ENCODE measurements around the gene STYK1.

GRCh38 chr12:10618338-10618987, 55.4 kb downstream of the STYK1 start:
- no peak for TF ChIP-seq CTCF (IDR thresholded peaks at IDR 0.05)
- TF ChIP-seq POLR2A (IDR thresholded peaks at IDR 0.05): no peak

All from stomach (tissue), 4 donors.